HG02759 (cell line): ENCODE results near the gene ZFYVE28.

Experiments
- ATAC-seq: cut with Tn5 transposase; IDR thresholded peaks from one replicate; pipeline ENCODE4 v1.9.1; 2021; ENCODE audit warnings: mild to moderate bottlenecking, moderate library complexity; ENCODE audit not compliant: unreplicated experiment

Gene ZFYVE28

DNA sequence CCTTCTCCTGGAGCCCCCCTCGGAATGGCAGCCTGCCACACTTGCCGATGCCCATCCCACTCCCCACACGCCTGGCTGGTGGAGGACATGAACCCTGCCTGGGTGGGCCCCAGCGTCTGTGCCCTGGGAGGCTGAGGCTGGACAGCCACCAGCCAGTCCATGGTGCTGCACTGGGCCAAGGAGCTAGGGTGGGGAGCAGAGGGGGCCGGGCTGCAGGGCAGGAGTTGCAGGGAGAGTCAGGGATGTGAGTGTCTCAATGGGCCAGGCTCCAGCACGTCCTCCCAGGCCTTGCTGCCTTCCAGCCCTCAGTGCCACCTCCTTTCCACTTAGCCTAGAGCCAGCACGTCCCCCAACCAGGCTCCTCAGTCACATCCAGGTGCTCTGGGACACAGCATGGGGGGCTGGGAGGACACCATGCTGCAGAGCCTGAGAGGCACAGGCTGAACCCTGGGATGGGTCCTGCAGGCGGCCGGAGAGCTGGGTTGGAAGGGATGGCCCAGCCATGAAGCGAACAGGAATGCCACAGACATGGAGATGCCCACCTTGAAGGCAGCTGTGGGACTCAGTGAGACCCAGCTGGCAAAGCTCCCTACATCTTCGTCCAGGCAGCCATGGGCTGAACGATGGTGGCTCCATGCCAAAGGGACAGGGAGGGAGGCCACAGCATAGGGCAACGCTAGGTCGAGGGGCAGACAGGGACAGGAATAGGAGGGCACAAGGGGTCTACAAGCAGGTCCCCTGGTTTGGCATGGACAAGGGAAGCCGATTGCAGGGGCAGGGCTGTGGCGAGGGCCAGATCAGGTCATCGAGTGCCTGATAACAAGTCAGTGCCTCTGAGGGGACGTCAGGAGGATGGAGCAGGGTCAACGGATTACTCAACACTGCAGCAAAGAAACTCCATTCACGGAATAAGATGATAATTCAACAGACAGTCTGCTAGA is 126.5 kb downstream of the ZFYVE28 start:
- no peak for ATAC-seq

DNA sequence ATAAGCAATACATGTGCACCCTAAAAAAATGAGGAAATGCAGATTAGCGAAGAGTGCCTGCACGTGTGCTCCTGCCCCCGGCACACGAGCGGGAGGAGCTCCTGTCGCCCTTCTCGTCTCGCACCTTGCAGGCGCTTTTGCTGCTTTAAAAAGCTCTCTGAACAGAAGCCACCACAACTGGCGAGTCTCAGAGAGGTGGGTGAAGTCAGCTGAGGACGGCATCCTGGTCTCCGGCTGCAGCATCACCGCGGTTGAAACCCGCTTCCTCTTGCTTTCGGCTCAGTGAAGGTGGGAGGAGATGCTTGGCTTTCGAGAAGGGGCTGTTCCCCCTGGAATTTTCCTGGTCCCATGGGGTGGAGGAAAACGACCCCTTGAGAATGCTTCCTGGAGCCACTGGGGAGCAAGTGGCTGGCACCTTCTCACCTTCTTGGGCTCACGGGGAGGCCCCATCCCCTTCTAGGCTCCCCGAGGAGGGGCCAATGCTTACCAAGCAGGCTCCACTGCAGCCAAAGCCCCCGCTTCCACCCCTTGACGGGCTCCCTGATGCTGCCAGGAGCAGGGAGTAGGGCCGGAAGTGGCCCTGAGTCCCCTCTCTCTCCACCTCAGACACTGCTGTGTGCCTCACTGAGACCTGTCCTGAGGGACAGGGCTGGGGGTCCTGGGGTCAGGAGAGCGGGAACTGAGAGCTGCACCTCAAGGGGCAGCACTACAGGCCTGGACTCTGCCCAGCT is 127.3 kb downstream of the ZFYVE28 start:
- ATAC-seq, result no peak

DNA sequence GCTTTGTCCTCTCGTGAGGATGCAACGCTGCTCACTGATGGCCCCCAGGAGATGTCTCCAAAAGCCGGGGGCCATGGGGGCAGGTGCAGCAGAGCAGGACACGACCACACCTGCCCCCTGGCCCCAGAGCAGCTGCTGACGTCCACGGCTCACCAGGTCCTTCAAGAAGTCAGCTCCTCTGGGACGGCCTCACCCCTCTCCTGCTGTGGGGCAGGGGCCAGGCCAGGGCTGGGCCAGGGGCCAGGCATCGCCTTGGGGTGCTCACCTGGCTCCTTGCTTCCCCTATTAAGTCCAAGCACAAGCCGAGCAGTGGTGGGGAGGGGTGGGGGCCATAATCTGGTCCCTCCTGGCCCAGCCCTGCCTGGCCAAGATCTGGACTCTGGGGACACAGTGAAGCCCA is 128.0 kb downstream of the ZFYVE28 start:
- ATAC-seq, result no peak

DNA sequence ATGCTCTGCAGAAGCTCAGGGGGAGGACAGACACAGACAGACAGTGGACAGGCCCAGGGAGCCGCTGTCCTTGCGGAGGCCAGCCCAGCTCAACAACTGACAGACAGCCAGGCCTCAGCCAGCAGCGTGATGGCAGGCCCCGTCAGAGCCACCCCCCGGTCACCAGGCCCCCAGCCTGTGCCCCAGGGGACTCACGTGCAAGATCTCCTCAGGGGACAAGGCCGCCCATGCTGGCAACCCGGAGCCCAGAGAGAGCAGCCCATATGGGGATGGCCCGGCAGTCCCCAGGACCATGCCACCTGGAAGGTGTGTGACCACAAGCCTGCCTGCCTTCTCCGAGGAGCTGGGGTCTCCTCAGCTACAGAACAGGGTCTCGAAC is 128.5 kb downstream of the ZFYVE28 start:
- no peak for ATAC-seq

DNA sequence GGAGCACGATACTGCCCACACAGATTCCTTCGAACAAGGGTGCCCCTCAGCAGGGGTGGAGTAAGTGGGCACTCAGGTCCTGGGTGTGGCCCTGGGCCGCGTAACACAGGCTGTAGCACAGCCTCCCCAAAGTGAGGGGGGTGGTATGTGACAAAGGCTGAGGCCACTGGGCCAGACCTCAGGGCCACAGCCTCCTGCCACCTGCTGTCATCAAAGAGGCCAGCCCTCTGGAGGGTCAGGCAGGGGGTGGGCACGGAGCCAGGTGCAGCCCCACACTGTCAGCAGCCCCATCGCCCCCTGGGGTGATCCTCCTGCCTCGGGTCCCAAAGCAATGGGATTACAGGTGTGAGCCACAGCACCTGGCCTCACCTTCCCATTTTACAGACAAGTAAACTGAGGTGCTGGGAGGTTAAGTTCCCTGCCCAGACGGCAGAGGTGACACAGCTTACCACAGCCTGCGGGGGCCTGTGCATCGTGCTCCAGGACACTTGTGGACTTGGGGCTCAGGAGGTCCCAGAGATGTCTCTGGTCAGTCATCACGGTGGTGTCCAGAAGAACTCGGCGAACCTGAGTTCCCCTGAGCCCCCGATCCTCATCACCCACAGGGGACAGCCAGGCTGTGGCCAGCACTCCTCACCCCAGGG is 129.0 kb downstream of the ZFYVE28 start:
- ATAC-seq, result no peak

DNA sequence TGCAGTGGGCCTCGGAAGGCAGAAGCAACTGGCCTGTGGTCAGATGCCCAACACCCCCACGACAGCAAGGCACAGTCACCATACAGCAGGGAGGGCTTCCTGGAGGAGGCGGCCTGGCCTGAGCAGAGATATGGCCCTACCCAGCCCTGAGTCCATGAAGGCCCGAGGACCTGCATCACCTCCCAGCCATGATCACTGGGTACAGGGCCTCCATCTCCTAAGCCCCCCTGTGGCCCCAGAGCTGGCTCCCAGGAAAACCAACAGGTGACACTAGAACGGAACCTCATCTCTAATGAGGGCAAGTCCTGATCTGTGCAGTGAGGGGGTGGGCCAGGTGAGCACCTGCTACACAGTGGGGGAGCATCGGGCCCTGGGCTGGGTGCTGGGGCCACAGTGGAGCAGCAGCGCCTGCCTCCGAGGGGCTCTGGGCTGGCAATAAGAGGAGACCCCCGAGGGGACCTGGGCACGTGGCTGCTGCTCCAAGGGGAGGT is 130.3 kb downstream of the ZFYVE28 start:
- no peak for ATAC-seq

DNA sequence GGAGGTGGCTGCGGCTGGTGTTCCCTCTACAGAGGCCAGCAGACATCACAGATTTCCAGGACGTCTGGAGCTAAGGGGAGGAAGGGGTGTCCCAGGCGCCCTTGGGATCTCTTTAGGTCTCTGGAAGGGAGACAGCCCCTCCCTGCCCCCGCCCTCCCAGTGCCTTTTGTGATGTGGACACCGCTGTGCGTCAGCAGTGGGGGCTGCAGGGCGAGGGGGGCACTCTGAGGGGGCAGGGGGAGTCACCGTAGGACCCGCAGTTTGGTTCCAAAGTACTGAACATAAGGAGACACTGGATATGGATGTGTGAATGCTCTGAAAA is 130.9 kb downstream of the ZFYVE28 start:
- ATAC-seq, result no peak

DNA sequence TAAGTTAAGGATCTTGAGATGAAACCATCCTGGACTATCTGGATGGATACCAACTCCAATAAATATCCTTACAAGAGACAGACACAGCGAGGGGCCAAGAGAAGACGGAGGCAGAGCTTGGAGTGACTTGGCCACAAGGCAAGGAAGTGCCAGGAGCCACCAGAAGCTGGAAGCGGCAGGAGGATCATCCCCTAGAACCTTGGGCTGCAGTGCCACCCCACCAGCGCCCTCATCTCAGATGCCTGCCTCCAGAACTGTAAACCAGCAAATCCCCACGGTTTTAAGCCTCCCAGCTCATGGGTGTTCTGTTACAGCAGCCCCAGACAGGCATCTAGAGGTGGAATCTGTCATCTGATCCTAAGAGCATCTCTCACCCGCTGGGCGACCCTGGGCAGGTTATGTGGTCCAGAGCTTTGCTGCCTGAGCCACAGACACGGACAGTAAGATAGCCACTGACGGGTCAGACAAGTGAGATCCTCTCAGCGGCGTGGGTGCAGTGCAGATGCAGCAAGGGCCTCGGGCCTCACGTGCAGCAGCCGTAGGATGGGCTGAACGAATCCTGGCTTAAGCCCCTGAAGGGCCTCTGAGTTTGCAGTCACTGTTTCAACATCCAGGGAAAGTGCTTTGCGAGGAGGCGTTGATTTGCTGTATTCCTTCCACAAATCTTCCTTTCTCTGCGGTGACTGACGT is 131.4 kb downstream of the ZFYVE28 start:
- ATAC-seq, result no peak

DNA sequence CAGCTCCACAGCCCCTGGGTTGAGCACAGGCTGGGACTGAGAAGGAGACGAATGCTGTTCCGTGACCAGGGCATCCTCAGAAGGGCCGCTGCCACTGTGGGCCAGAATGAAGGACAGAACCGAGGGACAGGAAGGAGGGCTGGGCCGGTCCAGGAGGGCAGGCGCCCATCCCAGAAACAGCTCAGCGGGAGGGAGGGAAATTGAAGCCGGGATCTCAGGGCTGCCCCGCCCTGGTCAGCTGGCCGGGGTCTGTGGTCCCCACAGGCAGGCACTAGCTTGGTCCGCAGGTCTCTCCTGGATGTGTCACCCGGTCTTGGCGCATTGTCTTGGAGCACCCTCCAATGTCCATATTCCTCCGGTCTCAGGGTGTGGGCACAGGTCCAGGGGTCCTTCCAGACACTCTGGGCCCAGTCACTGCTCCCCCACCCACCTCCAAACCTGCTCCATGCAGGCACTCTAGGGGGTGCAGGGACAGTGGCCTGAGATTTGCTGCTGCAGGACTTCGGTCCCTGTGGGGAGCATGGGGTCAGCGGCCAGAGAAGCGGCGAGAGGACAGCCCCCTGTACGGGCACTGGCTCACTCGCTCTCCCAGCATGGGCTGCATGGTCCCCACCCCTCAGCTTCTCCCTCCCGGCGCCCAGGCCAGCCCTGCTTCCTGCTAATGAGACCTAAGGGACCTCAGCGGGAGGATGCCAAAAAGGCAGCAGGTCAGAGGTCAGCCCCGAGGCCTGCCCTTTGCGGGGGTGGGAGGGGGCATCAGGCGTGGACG is 132.6 kb downstream of the ZFYVE28 start:
- ATAC-seq, result no peak

DNA sequence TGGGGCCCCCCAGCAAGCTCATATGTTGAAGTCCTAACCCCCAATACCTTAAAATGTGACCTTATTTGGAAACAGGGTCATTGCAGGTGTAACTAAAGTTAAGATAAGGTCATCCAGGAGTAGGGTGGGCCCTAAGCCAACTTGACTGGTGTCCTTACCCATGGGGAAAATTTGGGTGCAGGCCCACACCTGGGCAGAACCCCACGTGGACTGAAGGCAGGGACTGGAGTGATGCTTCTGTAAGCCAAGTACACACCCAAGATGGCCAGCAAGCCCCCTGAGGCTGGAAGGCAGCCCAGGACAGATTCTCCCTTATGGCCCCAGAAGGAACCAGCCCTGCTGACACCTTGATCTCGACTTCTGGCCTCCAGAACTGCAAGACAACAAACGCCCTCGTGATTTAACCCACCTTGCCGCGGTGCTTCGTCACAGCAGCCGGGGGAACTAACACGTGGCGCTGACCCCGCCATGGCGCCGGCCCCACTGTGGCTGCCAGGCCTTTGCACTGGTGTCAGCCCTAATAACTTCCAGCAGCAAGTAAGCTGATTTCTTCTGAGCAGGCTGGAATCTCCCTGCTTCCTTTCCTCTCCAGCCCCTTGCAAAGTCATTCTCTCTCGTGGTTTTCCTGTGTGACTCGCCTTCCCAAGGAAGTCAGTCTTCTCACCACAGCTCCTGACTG is 133.4 kb downstream of the ZFYVE28 start:
- ATAC-seq, result no peak

DNA sequence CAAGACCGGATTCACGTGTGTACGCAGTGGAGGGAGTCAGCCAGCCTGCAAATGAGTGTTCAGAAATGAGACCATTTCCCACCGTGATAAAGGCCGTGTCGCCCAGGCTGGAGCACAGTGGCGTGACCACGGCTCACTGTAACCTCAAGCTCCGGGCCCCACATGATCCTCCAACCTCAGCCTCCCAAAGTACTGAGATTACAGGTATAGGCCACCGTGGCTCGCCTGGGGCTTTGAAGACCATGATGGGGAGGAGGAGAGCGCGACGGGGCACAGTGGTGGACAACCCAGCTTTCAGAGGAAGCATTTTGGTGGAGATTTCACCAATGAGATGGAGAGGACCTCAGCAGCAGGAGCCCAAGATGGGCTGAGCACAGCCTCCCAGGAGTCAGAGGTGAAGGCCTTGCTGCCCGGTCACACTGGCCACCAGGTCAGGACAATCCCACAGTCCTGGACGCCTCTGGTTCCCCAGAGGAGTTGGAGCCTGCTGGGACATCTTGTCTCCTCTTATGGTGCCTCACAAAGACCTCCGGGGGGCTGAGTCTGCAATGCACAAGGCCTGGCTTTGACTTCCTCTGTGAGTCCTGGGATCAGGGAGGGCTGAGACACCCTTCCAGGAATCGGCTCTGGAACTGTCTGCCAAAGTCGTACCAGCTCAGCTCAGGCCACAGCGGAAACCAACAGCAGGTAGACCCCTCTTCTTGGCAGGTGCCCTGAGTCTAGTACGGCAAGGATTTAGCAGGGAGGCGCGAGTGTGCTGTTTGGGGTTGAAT is 134.1 kb downstream of the ZFYVE28 start:
- no peak for ATAC-seq

DNA sequence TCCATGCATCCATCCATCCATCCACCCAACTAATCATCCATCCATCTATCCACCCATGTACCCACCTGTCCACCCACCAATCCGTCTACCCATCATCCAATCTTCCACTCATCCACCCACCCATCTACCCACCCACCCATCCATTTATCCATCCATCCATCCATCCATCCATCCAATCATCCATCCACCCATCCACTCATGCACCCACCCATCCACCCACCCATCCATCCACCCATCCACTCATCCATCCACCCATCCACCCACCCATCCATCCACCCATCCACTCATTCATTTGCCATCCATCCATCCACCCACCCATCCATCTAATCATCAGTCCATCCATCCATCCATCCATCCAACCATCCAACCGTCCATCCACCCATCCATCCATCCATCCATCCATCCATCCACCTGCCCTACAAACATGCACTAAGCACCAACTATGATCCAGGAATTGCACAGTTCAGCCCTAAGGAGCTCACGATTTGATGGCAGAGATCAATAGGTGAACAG is 135.2 kb downstream of the ZFYVE28 start:
- no peak for ATAC-seq

DNA sequence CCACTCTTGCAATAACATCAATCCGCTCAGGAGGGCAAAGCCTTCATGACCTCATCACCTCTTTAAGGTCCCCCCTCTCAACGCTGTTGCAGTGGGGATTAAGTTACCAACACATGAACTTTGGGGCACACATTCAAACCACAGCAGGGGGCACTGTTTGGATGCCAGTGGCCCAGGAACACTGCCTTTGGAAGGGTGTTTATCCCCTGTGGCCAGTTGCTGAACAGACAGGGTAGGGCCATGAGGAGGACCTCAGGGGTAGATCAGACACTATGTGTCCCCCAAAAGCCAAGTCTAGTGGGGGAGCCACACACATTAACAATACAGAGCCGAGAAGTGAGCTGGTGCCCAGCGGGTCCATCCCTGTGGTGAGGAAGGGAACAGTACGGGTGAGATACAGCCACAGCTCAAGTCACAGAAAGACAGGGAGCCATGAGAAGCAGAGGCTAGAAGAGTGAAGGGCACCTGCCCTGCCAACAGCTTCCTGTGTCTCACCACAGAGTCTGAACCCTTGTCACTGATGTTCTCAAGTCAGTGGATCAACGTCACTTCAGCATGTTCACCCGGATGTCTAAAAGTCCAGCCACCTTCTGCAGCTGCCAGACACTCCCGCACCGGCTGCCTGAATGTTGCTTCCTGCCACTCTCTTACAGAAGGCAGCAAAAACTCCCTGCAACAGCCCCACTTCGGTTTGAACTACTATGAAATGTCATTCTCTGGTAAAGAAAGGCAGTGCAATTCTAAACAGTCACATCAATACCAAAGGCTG is 136.7 kb downstream of the ZFYVE28 start:
- ATAC-seq, result peak; percentile 75

DNA sequence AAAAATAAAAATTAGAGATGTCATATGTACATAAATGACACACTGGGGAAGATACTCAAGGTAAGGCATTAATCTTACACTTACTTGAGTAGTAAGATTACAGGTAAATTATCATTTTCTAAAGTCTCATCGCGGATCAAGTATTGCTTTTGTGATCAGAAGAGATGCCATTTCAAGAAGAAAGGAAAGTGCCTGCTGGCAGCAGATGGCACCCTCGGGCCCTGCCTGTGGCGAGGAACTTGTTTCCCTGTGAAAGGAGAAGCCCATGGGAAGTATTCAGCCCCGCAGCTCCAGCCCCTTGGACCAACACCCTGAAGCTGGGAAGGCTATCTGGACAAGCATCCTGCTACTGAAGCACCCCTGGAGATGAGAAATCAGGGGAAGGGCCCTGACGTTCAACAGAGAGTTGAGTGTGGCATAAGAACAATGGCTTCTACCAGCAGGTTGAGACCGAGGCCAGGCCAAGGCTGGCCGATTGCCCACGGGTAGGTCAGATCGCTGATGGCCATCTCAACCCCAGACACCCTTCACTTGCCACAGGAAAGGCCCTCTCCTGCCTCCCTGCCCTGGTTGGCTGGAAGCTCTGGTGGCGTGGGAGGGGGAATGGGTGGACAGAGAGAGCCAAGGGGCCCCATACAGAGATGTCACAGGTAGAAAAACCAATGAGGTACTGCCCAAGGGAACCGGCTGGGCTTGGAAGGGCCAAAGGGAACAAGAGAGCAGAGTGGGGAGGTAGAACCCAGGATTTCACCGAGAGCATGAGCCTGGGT is 137.7 kb downstream of the ZFYVE28 start:
- ATAC-seq, result no peak

DNA sequence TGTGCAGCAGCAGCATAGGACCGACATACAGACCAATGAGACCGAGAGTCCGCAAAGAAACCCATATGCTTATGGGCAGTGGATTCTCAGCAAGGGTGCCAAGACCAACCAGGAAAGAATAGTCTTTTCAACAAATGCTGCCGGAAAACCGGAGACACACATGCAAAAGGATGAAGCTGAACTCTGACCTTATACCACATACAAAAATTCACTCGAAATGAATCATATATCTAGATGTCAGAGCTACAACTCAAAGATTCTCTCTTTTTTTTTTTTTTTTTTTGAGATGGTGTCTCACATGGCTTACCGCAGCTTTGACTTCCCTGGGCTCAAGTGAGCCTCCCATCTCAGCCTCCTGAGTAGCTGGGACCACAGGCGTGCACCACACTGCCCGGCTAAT is 140.5 kb downstream of the ZFYVE28 start:
- no peak for ATAC-seq

DNA sequence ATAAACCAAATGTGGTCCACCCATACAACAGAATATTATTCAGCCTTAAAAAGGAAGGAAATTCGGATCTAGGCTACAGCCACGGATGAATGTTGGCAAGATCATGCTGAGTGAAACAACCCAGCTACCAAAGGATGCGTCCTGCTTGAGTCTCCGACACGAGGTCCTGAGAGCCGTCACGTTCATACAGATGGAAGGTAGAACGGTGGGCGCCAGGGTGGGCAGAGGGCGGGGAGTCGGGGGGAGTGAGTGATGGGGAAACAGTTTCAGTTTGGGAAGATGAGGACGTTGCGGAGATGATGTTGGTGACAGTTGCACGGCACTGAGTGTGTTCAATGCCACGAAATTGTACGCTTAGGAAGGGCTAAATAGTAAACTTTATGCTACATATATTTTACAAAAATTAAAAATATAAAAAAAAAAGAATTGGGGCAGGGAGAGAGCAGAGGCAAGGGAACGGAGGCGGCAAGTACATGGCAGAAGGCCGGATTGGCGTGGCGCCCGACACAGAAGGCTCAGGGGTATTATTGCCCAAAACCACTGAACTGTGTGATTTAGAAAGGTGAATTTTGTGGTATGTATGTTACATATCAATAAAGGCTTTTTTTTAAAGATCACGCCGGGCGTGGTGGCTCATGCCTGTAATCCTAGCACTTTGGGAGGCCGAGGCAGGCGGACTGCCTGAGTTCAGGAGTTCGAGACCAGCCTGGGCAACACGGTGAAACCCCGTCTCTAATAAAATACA is 141.7 kb downstream of the ZFYVE28 start:
- no peak for ATAC-seq
